PC-3 (cell line): ENCODE measurements around the gene DYSF.

Experiments
- CTCF ChIP-seq: fragments of 300-600 bp; sonication (generic); conservative IDR thresholded peaks from 2 replicates; pipeline ENCODE4 v1.5.1; 2017; ENCODE audit warnings: antibody characterized with exemption, low read depth, mild to moderate bottlenecking, low read length
- EZH2phosphoT487 ChIP-seq: fragments of 300-600 bp; sonication (generic); IDR thresholded peaks from 2 replicates; pipeline ENCODE4 v1.6.1; 2018; ENCODE audit warnings: mild to moderate bottlenecking, antibody characterized with exemption, low read length, borderline replicate concordance

DNA sequence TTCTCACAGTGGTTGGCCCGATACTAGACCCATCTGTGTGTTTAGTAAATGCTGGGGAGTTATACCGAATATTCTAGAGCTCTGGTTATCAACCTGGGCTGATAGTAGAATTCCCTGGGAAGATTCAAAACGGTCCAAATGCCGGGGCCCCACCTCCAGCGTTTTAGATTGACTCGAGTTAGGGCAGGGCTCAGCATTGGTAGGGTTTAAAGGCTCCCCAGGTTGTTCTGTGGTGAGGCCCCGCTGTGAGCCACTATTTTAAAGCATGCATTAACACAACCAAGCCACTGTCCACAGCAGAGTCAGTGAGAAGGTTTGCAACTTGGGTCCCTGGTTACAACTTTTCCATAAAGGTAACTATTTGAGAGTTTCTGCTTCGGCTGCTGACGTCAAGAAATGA lies 73.6 kb downstream of the DYSF start:
- TF ChIP-seq CTCF (no peak), EZH2phosphoT487 (no peak)
